Fibroblast of villous mesenchyme (primary cell): ENCODE results near the gene DAB2. TPM values are rescaled to one million over a fixed set of nuclear protein-coding genes. Genes with fewer than 3 reads are reported as not detected.

Experiments
- DNase-seq: peaks from one replicate; pipeline ENCODE4 v3.0.0-alpha.2; 2010; ENCODE audit warnings: low read depth
- H3K4me3 ChIP-seq: 2 replicates; pipeline ENCODE4 v1.5.1; 2011; ENCODE audit warnings: low read depth, mild to moderate bottlenecking, low read length
- CTCF ChIP-seq: IDR thresholded peaks from 2 replicates; pipeline ENCODE4 v1.5.1; 2012; ENCODE audit warnings: low read depth, mild to moderate bottlenecking, low read length; ENCODE audit not compliant: insufficient read depth
- total RNA-seq: library from RNA; depleted of rRNA; stranded (reverse); fragments of >200 nt; gene quantifications from 2 replicates; pipeline ENCODE4 v1.2.3, GENCODE V29; 2012

Gene DAB2
- total RNA-seq, 1 donor, result 332 TPM

DNA sequence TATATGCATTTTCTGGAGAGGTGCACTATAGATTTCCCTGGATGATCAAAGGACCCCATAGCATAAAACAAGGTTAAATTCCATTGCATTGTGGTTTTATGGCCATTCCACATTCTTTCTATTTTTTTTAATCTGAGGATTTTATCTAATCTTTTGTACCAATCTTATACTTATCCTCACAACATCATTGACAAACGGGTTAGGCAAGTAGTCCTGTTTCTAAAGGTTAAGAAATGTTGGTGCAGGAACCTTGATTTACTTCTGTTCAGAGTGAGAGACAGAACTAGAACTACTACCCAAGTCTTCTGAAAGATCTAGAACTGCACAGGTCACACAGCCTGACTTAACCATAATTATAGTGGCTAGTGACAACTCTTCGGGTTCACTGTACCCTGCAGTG, 5.7 kb upstream of the DAB2 start:
- DNase-seq, result no peak
- TF ChIP-seq CTCF, result no peak

GRCh38 chr5:39428640-39429039, 3.9 kb upstream of the DAB2 start:
- no peak overlapping the region for H3K4me3 ChIP-seq
- TF ChIP-seq CTCF, result no peak
- no peak for DNase-seq

More for the DNA sequence above, 5.7 kb upstream of the DAB2 start:
- H3K4me3 ChIP-seq, result no peak overlapping the region

GRCh38 chr5:39427633-39428032, 2.9 kb upstream of the DAB2 start:
- TF ChIP-seq CTCF, result no peak
- DNase-seq, result no peak
- H3K4me3 ChIP-seq, result no peak overlapping the region

DNA sequence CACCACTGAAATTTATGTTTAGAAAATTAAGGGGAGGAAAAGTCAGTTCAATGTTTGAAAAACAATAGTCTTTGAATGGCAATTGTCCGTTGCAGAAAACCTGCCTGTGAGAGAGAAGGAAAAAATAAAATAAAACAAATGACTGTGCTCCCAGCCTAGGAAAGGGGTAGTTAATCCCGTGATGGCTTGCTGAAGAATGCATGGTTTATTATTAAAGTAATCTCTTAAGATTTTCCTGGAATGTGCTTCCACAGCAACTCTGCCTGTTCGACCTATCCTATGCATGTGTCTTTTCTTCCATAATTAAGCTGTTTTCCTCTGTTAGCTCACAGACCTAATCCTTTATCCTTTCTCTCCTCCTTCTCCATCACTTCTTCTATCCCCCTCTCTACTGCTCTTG, 2.4 kb upstream of the DAB2 start:
- no peak overlapping the region for H3K4me3 ChIP-seq
- no peak for TF ChIP-seq CTCF
- peak; percentile 71 for DNase-seq

DNA sequence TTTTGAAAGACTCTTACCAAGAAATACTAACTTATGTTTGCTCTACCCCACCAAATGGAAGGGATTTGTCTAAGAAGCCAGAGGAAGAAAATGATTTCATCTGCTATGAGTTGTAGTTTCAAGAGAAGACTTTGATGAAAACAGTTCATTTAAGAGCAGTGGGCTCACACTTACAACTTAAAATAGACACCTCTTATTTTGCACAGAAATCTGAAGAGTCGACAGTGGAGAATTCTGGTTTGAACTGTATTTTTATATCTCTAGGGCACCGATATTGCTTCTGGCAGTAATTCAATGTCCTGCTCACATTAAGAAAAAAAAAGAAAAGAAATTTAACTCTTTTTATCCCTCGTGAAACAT, 1.9 kb upstream of the DAB2 start:
- no peak for TF ChIP-seq CTCF
- H3K4me3 ChIP-seq, result no peak overlapping the region
- DNase-seq, result no peak

DNA sequence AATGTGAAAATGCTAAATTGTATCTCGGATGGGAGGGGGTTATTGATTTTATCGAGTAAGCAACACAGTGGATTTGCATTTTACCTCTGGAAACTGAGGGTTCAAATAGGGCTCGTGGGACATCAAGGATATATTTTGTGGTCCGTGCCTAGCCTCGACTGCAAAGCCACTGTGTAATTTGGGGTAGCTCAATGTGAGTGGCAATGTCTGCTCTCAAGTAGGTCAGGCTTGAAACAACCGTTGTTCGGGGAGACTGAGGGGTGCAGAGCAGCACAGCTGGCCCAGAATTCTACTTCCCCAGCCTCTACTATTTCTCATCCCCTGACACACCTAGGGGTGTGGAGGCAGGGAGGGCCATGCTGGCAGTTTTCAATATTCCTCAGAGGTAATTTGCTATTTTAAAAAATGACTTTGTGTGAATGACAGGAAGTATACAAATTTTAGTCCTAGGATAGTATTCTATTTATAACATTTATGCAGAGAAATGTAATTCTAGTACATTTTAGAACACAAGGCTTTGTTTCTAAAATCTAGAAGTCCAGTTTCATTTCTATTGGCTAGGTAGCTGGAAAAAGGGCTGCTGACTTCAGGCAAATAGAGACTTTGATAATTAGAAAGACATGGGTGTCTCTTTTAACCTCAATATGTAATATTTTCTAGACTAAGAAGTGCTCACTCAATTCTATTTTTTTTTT, 1.4 kb upstream of the DAB2 start:
- DNase-seq, result no peak
- TF ChIP-seq CTCF, result no peak
- no peak overlapping the region for H3K4me3 ChIP-seq

- no peak for TF ChIP-seq CTCF
- DNase-seq, result no peak
- H3K4me3 ChIP-seq, result peak overlapping the region; percentile 93
Measured at GRCh38 chr5:39423331-39423751, 1.4 kb downstream of the DAB2 start.
